Activated T-helper 17 cell treated with anti-CD3 and anti-CD28 coated beads, Interleukin-2, amount 50 U/mL, for 72 hours (primary cell): Measurements from ENCODE around the gene SENP6. TPM values are rescaled to one million over a fixed set of nuclear protein-coding genes. Genes with fewer than 3 reads are reported as not detected.
"Not testable (repeated sequence)": the region's sequence is repeated elsewhere in the genome, so short reads cannot be mapped to it uniquely, and the experiment has no call there.

Source experiments
- ATAC-seq: fragments of 150-1000 bp; cut with Tn5 transposase; replicated peaks from 2 replicates; pipeline ENCODE4 v1.10.0; 2021; ENCODE audit warnings: mild to moderate bottlenecking, moderate library complexity
- H3K27ac Mint-ChIP-seq: one replicate; pipeline ENCODE4 v1.8.0; 2022; ENCODE audit warnings: mixed read lengths
- H3K27me3 Mint-ChIP-seq: one replicate; pipeline ENCODE4 v1.8.0; 2022; ENCODE audit warnings: mixed read lengths
- H3K36me3 Mint-ChIP-seq: one replicate; pipeline ENCODE4 v1.8.0; 2022; ENCODE audit warnings: low read depth, mild to moderate bottlenecking, mixed read lengths
- H3K4me1 Mint-ChIP-seq: one replicate; pipeline ENCODE4 v1.8.0; 2022; ENCODE audit warnings: mixed read lengths
- H3K4me3 Mint-ChIP-seq: one replicate; pipeline ENCODE4 v1.8.0; 2022; ENCODE audit warnings: mild to moderate bottlenecking, mixed read lengths
- H3K9me3 Mint-ChIP-seq: one replicate; pipeline ENCODE4 v1.8.0; 2022; ENCODE audit warnings: mixed read lengths
- total RNA-seq, 2 donors: library from RNA; stranded (reverse); gene quantifications; one replicate each; pipeline ENCODE4 v1.2.3, GENCODE V29; 2022

SENP6 gene
- total RNA-seq, 2 donors from 2014 or later = 60.0 to 68.3 TPM

- ATAC-seq = no peak
Measured at GRCh38 chr6:75613056-75613501, 11.4 kb downstream of the SENP6 start.

GRCh38 chr6:75618437-75618836 is 16.8 kb downstream of the SENP6 start:
- Mint-ChIP-seq H3K36me3 (peaks cover 38% of the 10 kb centered on the region), H3K27ac (peak overlapping the region; percentile 41), H3K4me3 (peak overlapping the region; percentile 5)

More at GRCh38 chr6:75613056-75613501, 11.4 kb downstream of the SENP6 start:
- Mint-ChIP-seq H3K27ac (peak overlapping the region; percentile 73), H3K4me1 (peaks cover 52% of the 10 kb centered on the region), H3K4me3 (peak overlapping the region; percentile 71), H3K36me3 (peaks cover 5% of the 10 kb centered on the region), H3K27me3 (no peaks in the 10 kb centered on the region), H3K9me3 (no peaks in the 10 kb centered on the region)

GRCh38 chr6:75619230-75619899 is 17.7 kb downstream of the SENP6 start:
- ATAC-seq = no peak
- H3K36me3 Mint-ChIP-seq = peaks cover 47% of the 10 kb centered on the region

More at GRCh38 chr6:75618437-75618836, 16.8 kb downstream of the SENP6 start:
- Mint-ChIP-seq H3K4me1 (peaks cover 36% of the 10 kb centered on the region), H3K9me3 (no peaks in the 10 kb centered on the region), H3K27me3 (no peaks in the 10 kb centered on the region)
- no peak for ATAC-seq

GRCh38 chr6:75620381-75621304 is 19.0 kb downstream of the SENP6 start:
- H3K27ac Mint-ChIP-seq = peak overlapping the region; percentile 41
- H3K9me3 Mint-ChIP-seq = no peaks in the 10 kb centered on the region
- H3K4me1 Mint-ChIP-seq = peaks cover 34% of the 10 kb centered on the region
- peaks cover 60% of the 10 kb centered on the region for H3K36me3 Mint-ChIP-seq
- H3K4me3 Mint-ChIP-seq = peak overlapping the region; percentile 22
- ATAC-seq = no peak
- no peaks in the 10 kb centered on the region for H3K27me3 Mint-ChIP-seq

More at GRCh38 chr6:75619230-75619899, 17.7 kb downstream of the SENP6 start:
- H3K4me1 Mint-ChIP-seq = peaks cover 34% of the 10 kb centered on the region
- H3K9me3 Mint-ChIP-seq = no peaks in the 10 kb centered on the region
- peak overlapping the region; percentile 41 for H3K27ac Mint-ChIP-seq
- no peaks in the 10 kb centered on the region for H3K27me3 Mint-ChIP-seq
- H3K4me3 Mint-ChIP-seq = peak overlapping the region; percentile 22

- no peak for ATAC-seq
- peaks cover 67% of the 10 kb centered on the region for H3K36me3 Mint-ChIP-seq
- H3K27ac Mint-ChIP-seq = no peak overlapping the region
- H3K4me3 Mint-ChIP-seq = no peak overlapping the region
- H3K27me3 Mint-ChIP-seq = no peaks in the 10 kb centered on the region
- H3K4me1 Mint-ChIP-seq = peaks cover 34% of the 10 kb centered on the region
- H3K9me3 Mint-ChIP-seq = no peaks in the 10 kb centered on the region
Measured at GRCh38 chr6:75621846-75622245, 20.2 kb downstream of the SENP6 start.

GRCh38 chr6:75623491-75623890 is 21.8 kb downstream of the SENP6 start:
- H3K4me1 Mint-ChIP-seq = peaks cover 25% of the 10 kb centered on the region
- H3K36me3 Mint-ChIP-seq = peaks cover 69% of the 10 kb centered on the region
- H3K4me3 Mint-ChIP-seq = no peak overlapping the region
- no peak for ATAC-seq
- no peak overlapping the region for H3K27ac Mint-ChIP-seq
- H3K27me3 Mint-ChIP-seq = no peaks in the 10 kb centered on the region
- no peaks in the 10 kb centered on the region for H3K9me3 Mint-ChIP-seq

GRCh38 chr6:75624335-75624734 is 22.7 kb downstream of the SENP6 start:
- H3K4me1 Mint-ChIP-seq = peaks cover 16% of the 10 kb centered on the region
- H3K4me3 Mint-ChIP-seq = no peak overlapping the region
- no peak overlapping the region for H3K27ac Mint-ChIP-seq
- H3K9me3 Mint-ChIP-seq = no peaks in the 10 kb centered on the region
- no peaks in the 10 kb centered on the region for H3K27me3 Mint-ChIP-seq
- H3K36me3 Mint-ChIP-seq = peaks cover 69% of the 10 kb centered on the region
- no peak for ATAC-seq

- Mint-ChIP-seq H3K36me3 (peaks cover 68% of the 10 kb centered on the region), H3K27ac (no peak overlapping the region), H3K27me3 (no peaks in the 10 kb centered on the region), H3K4me3 (no peak overlapping the region), H3K9me3 (no peaks in the 10 kb centered on the region), H3K4me1 (peaks cover 14% of the 10 kb centered on the region)
- no peak for ATAC-seq
Measured at GRCh38 chr6:75624988-75625387, 23.3 kb downstream of the SENP6 start.

- no peak overlapping the region for H3K4me3 Mint-ChIP-seq
- H3K36me3 Mint-ChIP-seq = peaks cover 68% of the 10 kb centered on the region
- no peaks in the 10 kb centered on the region for H3K9me3 Mint-ChIP-seq
- ATAC-seq = no peak
- no peaks in the 10 kb centered on the region for H3K27me3 Mint-ChIP-seq
- no peak overlapping the region for H3K27ac Mint-ChIP-seq
- no peaks in the 10 kb centered on the region for H3K4me1 Mint-ChIP-seq
Measured at GRCh38 chr6:75626561-75626960, 24.9 kb downstream of the SENP6 start.

- not testable (repeated sequence) for H3K27ac Mint-ChIP-seq, H3K27me3 Mint-ChIP-seq, H3K4me3 Mint-ChIP-seq, H3K4me1 Mint-ChIP-seq, ATAC-seq, H3K9me3 Mint-ChIP-seq
- H3K36me3 Mint-ChIP-seq = peaks cover 68% of the 10 kb centered on the region
Measured at GRCh38 chr6:75627708-75628107, 26.0 kb downstream of the SENP6 start.

GRCh38 chr6:75631859-75632635 is 30.4 kb downstream of the SENP6 start:
- ATAC-seq = no peak

GRCh38 chr6:75633045-75633444 is 31.4 kb downstream of the SENP6 start:
- Mint-ChIP-seq H3K4me3 (no peak overlapping the region), H3K4me1 (no peaks in the 10 kb centered on the region), H3K9me3 (no peaks in the 10 kb centered on the region), H3K27ac (peak overlapping the region; percentile 25), H3K27me3 (no peaks in the 10 kb centered on the region), H3K36me3 (peaks cover 76% of the 10 kb centered on the region)
- no peak for ATAC-seq

More at GRCh38 chr6:75631859-75632635, 30.4 kb downstream of the SENP6 start:
- H3K4me1 Mint-ChIP-seq = no peaks in the 10 kb centered on the region
- no peaks in the 10 kb centered on the region for H3K27me3 Mint-ChIP-seq
- H3K36me3 Mint-ChIP-seq = peaks cover 72% of the 10 kb centered on the region
- no peaks in the 10 kb centered on the region for H3K9me3 Mint-ChIP-seq
- no peak overlapping the region for H3K4me3 Mint-ChIP-seq
- H3K27ac Mint-ChIP-seq = no peak overlapping the region

GRCh38 chr6:75642311-75642710 is 40.6 kb downstream of the SENP6 start:
- Mint-ChIP-seq H3K4me3 (no peak overlapping the region), H3K9me3 (no peaks in the 10 kb centered on the region), H3K27ac (peak overlapping the region; percentile 52), H3K36me3 (peaks cover 81% of the 10 kb centered on the region), H3K27me3 (no peaks in the 10 kb centered on the region), H3K4me1 (no peaks in the 10 kb centered on the region)
- no peak for ATAC-seq

- H3K4me3 Mint-ChIP-seq = no peak overlapping the region
- no peaks in the 10 kb centered on the region for H3K27me3 Mint-ChIP-seq
- H3K27ac Mint-ChIP-seq = peak overlapping the region; percentile 52
- H3K36me3 Mint-ChIP-seq = peaks cover 80% of the 10 kb centered on the region
- no peak for ATAC-seq
- no peaks in the 10 kb centered on the region for H3K9me3 Mint-ChIP-seq
- H3K4me1 Mint-ChIP-seq = no peaks in the 10 kb centered on the region
Measured at GRCh38 chr6:75643173-75643572, 41.5 kb downstream of the SENP6 start.
